A673 (cell line): Measurements from ENCODE around the gene CST9.

Experiments used
- CTCF ChIP-seq: fragments of 300-800, 200-600 bp; sonication (generic); conservative IDR thresholded peaks from 2 replicates; pipeline ENCODE4 v1.5.1; 2017; ENCODE audit warnings: low read depth, mild to moderate bottlenecking, antibody characterized with exemption, low read length, moderate library complexity, mixed read lengths
- EZH2 ChIP-seq: fragments of 200-600 bp; sonication (generic); IDR thresholded peaks from 2 replicates; pipeline ENCODE4 v1.6.1; 2017; ENCODE audit warnings: borderline replicate concordance, low read depth, mild to moderate bottlenecking, mixed read lengths, antibody characterized with exemption, low read length; ENCODE audit not compliant: poor library complexity, severe bottlenecking

DNA sequence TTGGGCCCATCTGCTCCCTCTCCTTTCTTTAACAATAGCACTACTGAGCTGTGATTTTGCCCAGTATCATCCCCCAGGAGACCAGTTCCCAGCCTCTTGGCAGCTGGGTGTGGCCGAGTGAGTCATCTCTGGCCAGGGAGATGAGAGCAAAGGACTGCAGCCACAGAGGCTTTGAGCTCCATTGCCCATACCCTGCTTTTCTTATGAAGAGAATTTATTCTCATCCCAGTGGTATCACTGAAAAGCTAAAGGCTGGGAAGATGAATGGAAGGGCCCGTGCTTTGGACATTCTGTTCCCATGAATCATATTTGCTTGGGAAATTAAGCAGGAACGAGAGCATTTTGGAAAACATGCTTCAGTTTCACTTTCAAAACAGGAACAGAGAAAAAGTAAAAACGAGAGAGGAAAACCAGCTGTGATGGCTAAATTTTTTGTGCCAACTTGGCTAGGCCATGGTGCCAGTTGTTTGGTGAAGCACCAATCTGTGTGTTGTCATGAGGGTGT is 17.2 kb upstream of the CST9 start:
- no peak for TF ChIP-seq CTCF
- TF ChIP-seq EZH2: no peak
